HepG2 (cell line): Measurements from ENCODE around the gene ETV1. TPM values are rescaled to one million over a fixed set of nuclear protein-coding genes. Genes with fewer than 3 reads are reported as not detected.

Source experiments
- HMGXB3 ChIP-seq: sonication (generic); formaldehyde crosslinking; IDR thresholded peaks from 2 replicates; pipeline ENCODE4 v1.4.0; 2020; ENCODE audit warnings: missing genetic modification reagents, borderline replicate concordance
- SNAPC2 ChIP-seq: sonication (generic); formaldehyde crosslinking; IDR thresholded peaks from 2 replicates; pipeline ENCODE4 v1.8.1; 2022; ENCODE audit warnings: mild to moderate bottlenecking, missing genetic modification reagents
- TBL1XR1 ChIP-seq: fragments of 150-350 bp; IDR thresholded peaks from 2 replicates; pipeline ENCODE4 v1.6.1; 2014; ENCODE audit warnings: borderline replicate concordance, low read length; ENCODE audit not compliant: partially characterized antibody
- ZNF335 ChIP-seq: sonication (generic); formaldehyde crosslinking; IDR thresholded peaks from 2 replicates; pipeline ENCODE4 v1.4.0; 2020; ENCODE audit warnings: missing genetic modification reagents
- ZNF800 ChIP-seq: sonication (generic); formaldehyde crosslinking; IDR thresholded peaks from 2 replicates; pipeline ENCODE4 v1.4.0; 2020; ENCODE audit warnings: missing genetic modification reagents
- polyA plus RNA-seq, 8 experiments: library from polyadenylated mRNA; depleted of rRNA in 3 of 8; stranded (reverse) in 7 of 8; unstranded in 1 of 8; fragments of >200 nt; fragmentation: Illumina TruSeq in 4 of 8; extraction: Trizol in 4 of 8; gene quantifications; 2 replicates each; pipeline versions ENCODE4 v1.2.1 to v1.2.3, GENCODE V29; 2011 to 2016; ENCODE audit warnings: low read depth in 4 of 8, missing spikeins in 1 of 8, mixed read lengths in 1 of 8; ENCODE audit not compliant: insufficient read depth in 1 of 8
- total RNA-seq, 5 experiments: library from RNA; depleted of rRNA; stranded (reverse); fragments of >200 nt; fragmentation: Illumina TruSeq; extraction: Trizol; gene quantifications; 2 replicates each; pipeline ENCODE4 v1.2.3, GENCODE V29; 2016; ENCODE audit warnings: low read depth in 1 of 5

Gene ETV1
- total and polyA plus RNA-seq, 2 of the 13 experiments (the other 11 are each of a cell fraction or from before 2014, with no cell fraction given) = 0.04 to 0.24 TPM

- no peak for TF ChIP-seq ZNF335 (CRISPR knock-in tag)
- no peak for TF ChIP-seq SNAPC2
- TF ChIP-seq TBL1XR1 = peak; percentile 23
- 0 out of 2 replicates have a peak, but pooled peaks have one; percentile 26 for TF ChIP-seq ZNF800
- peak; percentile 62; the same call in 1 of the 2 replicates for TF ChIP-seq HMGXB3
Observed at GRCh38 chr7:13990984-13991790, 1.7 kb upstream of the ETV1 start (continued).
